ENCODE data around the gene CDH8. TPM values are rescaled to one million over a fixed set of nuclear protein-coding genes. Genes with fewer than 3 reads are reported as not detected.

Gene CDH8
- total and polyA plus RNA-seq, 2 of the 4 experiments (the other 2 are of a cell fraction): not detected

DNA sequence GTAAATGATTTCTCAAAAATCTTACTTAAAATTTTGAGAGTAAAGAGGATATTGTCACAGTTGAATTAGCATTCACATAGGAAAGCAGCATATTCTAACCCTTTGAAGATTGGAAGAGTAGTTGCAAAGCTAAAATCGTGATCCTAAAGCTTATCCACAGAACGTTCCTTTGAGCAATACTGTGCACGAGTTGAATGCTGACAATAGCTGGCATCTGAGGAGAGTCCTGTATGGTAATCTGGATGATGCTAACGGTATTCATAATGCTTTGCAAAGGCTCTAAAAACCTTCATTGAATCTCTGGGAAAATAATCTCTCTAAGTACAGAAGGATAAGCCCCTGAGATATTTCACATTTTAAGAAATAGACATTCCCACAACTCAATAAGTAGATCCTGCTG is 354.6 kb downstream of the CDH8 start:
- Histone ChIP-seq H3K27ac (ENCODE audit: insufficient read depth, low read length) (no peak overlapping the region), H3K36me3 (ENCODE audit: control insufficient read depth, insufficient read depth, low read length) (no peaks in the 10 kb centered on the region), H3K4me3 (ENCODE audit: insufficient read depth, low read depth, low read length) (no peak overlapping the region), H4K20me1 (ENCODE audit: insufficient read depth, low read length) (no peaks in the 10 kb centered on the region), H3K9me1 (ENCODE audit: insufficient read depth, low read length) (no peaks in the 10 kb centered on the region), H2AK5ac (ENCODE audit: low read depth, low read length) (no peak overlapping the region), H3K79me1 (ENCODE audit: low read depth in 1 of 2, low read length in 2 of 2) (no peaks in the 10 kb centered on the region), H3K9ac (ENCODE audit: low read depth, low read length) (no peak overlapping the region), H2BK120ac (ENCODE audit: low read depth, low read length) (no peak overlapping the region), H4K91ac (ENCODE audit: insufficient read depth, low read depth, low read length) (no peak overlapping the region), H4K5ac (ENCODE audit: low read depth, low read length) (no peak overlapping the region), H2BK20ac (ENCODE audit: low read depth, low read length) (no peak overlapping the region), H3K4ac (ENCODE audit: low read depth, low read length) (no peak overlapping the region), H3K18ac (ENCODE audit: low read depth, low read length) (no peak overlapping the region), H2AFZ (replicated peaks; ENCODE audit: low read length, poor library complexity) (no peak overlapping the region), H3K14ac (replicated peaks; ENCODE audit: low read depth, low read length) (no peak overlapping the region), H4K8ac (ENCODE audit: low read depth in 2 of 2, low read length in 2 of 2) (no peak overlapping the region), H2BK15ac (ENCODE audit: low read depth, low read length) (no peak overlapping the region), H3K23ac (ENCODE audit: low read depth, low read length) (no peak overlapping the region), H2AK9ac (replicated peaks; ENCODE audit: low read depth, low read length, poor library complexity) (no peak overlapping the region), H2BK5ac (ENCODE audit: low read depth, low read length, poor library complexity, severe bottlenecking) (no peak overlapping the region), H3K4me1 (ENCODE audit: control insufficient read depth, insufficient read depth, low read length) (no peaks in the 10 kb centered on the region), H3K56ac (ENCODE audit: extremely low read depth, insufficient read depth, low read length) (no peak overlapping the region), H3K9me3 (ENCODE audit: control insufficient read depth, insufficient read depth, low read length) (peaks cover 2% of the 10 kb centered on the region), H3K27me3 (ENCODE audit: control insufficient read depth, insufficient read depth, low read length) (no peaks in the 10 kb centered on the region), H3K4me2 (ENCODE audit: low read depth, low read length) (no peak overlapping the region)
- POLR2A ChIA-PET (ENCODE audit: unreplicated experiment): no interaction called here
- in situ Hi-C loops (cut with MboI; ENCODE audit: low sequenced_read_pairs) (no loop called here), dilution Hi-C loops (cut with HindIII; ENCODE audit: low sequenced_read_pairs, unreplicated experiment) (no loop called here), intact Hi-C loops (cut with micrococcal nuclease) (no loop called here)
- no peak for DNase-seq
- BruUV-seq (replicated peaks): no TSS peak
- CTCF ChIA-PET: interaction anchor here (0.7 kb wide), 1 partner anchor 1291 kb away, joined by 3 read pairs; no protein-coding TSS in a partner anchor
- ATAC-seq (ENCODE audit: low read depth): no peak
- WGBS, 2 experiments (ENCODE audit: extremely low coverage in 2 of 2, insufficient read length in 1 of 2): no CpG with 5 or more reads among the region's 4 CpGs
- TF ChIP-seq, protein P1, sequence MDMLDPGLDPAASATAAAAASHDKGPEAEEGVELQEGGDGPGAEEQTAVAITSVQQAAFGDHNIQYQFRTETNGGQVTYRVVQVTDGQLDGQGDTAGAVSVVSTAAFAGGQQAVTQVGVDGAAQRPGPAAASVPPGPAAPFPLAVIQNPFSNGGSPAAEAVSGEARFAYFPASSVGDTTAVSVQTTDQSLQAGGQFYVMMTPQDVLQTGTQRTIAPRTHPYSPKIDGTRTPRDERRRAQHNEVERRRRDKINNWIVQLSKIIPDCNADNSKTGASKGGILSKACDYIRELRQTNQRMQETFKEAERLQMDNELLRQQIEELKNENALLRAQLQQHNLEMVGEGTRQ (IDR thresholded peaks at IDR 0.05; ENCODE audit: low read depth, low read length): no peak
- TF ChIP-seq CEBPB (IDR thresholded peaks at IDR 0.05; ENCODE audit: low read depth, low read length) (no peak), MAZ (IDR thresholded peaks at IDR 0.05; ENCODE audit: borderline replicate concordance, low read depth, low read length) (no peak), RCOR1 (IDR thresholded peaks at IDR 0.05; ENCODE audit: insufficient replicate concordance, low read length) (no peak), SMC3 (IDR thresholded peaks at IDR 0.05; ENCODE audit: low read depth, low read length) (no peak), CHD1 (IDR thresholded peaks at IDR 0.05; ENCODE audit: low read depth, low read length) (no peak), RFX5 (IDR thresholded peaks at IDR 0.05; ENCODE audit: low read depth, low read length) (no peak), MAFK (IDR thresholded peaks at IDR 0.05; ENCODE audit: low read depth, low read length) (no peak), RAD21 (IDR thresholded peaks at IDR 0.05; ENCODE audit: low read length) (no peak), MXI1 (IDR thresholded peaks at IDR 0.05; ENCODE audit: borderline replicate concordance, low read depth, low read length) (no peak), POLR2A (IDR thresholded peaks at IDR 0.05; ENCODE audit: low read depth, low read length) (no peak)
- TF ChIP-seq, protein P2, sequence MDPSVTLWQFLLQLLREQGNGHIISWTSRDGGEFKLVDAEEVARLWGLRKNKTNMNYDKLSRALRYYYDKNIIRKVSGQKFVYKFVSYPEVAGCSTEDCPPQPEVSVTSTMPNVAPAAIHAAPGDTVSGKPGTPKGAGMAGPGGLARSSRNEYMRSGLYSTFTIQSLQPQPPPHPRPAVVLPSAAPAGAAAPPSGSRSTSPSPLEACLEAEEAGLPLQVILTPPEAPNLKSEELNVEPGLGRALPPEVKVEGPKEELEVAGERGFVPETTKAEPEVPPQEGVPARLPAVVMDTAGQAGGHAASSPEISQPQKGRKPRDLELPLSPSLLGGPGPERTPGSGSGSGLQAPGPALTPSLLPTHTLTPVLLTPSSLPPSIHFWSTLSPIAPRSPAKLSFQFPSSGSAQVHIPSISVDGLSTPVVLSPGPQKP (IDR thresholded peaks at IDR 0.05; ENCODE audit: borderline replicate concordance, low read depth, low read length): no peak
- TF ChIP-seq, protein P3, sequence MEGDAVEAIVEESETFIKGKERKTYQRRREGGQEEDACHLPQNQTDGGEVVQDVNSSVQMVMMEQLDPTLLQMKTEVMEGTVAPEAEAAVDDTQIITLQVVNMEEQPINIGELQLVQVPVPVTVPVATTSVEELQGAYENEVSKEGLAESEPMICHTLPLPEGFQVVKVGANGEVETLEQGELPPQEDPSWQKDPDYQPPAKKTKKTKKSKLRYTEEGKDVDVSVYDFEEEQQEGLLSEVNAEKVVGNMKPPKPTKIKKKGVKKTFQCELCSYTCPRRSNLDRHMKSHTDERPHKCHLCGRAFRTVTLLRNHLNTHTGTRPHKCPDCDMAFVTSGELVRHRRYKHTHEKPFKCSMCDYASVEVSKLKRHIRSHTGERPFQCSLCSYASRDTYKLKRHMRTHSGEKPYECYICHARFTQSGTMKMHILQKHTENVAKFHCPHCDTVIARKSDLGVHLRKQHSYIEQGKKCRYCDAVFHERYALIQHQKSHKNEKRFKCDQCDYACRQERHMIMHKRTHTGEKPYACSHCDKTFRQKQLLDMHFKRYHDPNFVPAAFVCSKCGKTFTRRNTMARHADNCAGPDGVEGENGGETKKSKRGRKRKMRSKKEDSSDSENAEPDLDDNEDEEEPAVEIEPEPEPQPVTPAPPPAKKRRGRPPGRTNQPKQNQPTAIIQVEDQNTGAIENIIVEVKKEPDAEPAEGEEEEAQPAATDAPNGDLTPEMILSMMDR (conservative IDR thresholded peaks at IDR 0.05; ENCODE audit: low read depth, low read length): no peak
